NT2/D1 (cell line): Measurements from ENCODE around the gene DCUN1D4.

ENCODE experiments used
- SUZ12 ChIP-seq: IDR thresholded peaks from 2 replicates; pipeline ENCODE4 v1.6.1; 2011; ENCODE audit not compliant: insufficient read length, insufficient read depth; ENCODE audit errors: extremely low read depth
- YY1 ChIP-seq: IDR thresholded peaks from 2 replicates; pipeline ENCODE4 v1.6.1; 2011; ENCODE audit not compliant: insufficient read length, insufficient read depth

DNA sequence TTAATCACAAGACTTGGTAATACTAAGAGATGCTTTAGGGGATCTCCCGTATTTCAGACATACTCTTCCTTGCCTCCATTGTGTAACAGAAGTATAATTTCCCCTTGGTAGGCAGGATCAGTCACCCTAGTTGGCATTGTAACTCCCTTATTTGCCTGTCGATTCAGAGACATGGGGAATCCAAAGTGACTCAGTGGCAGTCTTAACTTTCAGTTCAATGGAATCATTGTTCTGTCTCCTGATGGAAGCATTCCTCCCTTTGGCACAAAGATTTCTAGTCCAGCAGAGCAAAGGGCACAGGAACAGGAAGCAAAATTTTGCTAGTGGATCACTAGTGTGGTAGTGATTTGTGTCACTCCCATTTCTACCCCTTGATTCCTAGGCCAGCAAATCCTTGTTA is 80.4 kb downstream of the DCUN1D4 start:
- TF ChIP-seq YY1 (no peak), SUZ12 (no peak)
